ENCODE measurements around the gene GDPD5. TPM values are rescaled to one million over a fixed set of nuclear protein-coding genes. Genes with fewer than 3 reads are reported as not detected.
A peak's percentile ranks its signal among the peaks of the same experiment; 100 is the strongest.

The GDPD5 gene
- total and polyA plus RNA-seq, 9 of the 15 experiments (the other 6 are each of a cell fraction or from before 2014, with no cell fraction given), result 0.32 to 27.3 (median 8.0) TPM

DNA sequence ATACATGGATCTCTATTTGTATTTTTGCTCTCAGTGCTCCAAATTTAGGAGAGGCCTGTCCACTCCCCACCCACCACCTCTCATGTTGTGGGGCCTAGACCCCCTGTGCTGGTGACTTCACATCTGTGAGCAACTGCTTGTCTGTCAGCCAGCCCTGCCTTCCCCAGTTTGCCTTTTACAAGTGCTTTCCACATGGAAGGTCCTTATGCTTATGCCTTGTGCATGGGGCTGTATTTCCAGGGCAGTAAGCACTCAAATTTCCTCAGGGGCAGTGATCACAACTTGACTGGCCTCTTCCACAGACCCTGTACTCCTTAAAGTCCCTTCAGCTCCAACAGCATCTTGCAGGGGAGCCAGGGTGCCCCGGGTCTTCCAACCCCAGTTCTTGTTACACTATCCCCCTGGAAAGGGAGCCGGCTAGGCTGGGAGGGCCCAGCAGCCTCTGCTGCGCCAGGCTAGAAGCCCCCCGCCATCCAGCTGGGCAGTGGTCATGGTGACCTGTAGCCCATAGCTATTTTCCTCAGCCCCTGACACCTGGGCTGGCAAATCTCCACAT is 29.9 kb downstream of the GDPD5 start:
- DNase-seq (ENCODE audit: extremely low read depth in 1 of 4, low spot score in 3 of 4) (no peak), FAIRE-seq (no peak), ATAC-seq (no peak)
- Histone ChIP-seq H3K79me2 (ENCODE audit: control insufficient read depth, insufficient read depth, low read length) (no peaks in the 10 kb centered on the region), H3K9ac (ENCODE audit: insufficient read depth in 1 of 2, low read depth in 2 of 2, low read length in 2 of 2) (peak overlapping the region in 1 of 2 experiments; percentile 45; a peak in 2 of 4 replicates), H2AFZ (ENCODE audit: low read depth, low read length) (no peak overlapping the region), H3K27me3 (ENCODE audit: control insufficient read depth in 2 of 2, insufficient read depth in 2 of 2, low read length in 2 of 2) (no peaks in the 10 kb centered on the region), H4K20me1 (replicated peaks; ENCODE audit: control insufficient read depth, insufficient read depth, low read length) (no peaks in the 10 kb centered on the region; the same call in 1 of the 2 replicates), H3K9me3 (replicated peaks; ENCODE audit: control insufficient read depth, insufficient read depth, low read depth, low read length) (no peaks in the 10 kb centered on the region), H3K4me1 (replicated peaks in 1 of 2; ENCODE audit: control insufficient read depth in 2 of 2, insufficient read depth in 2 of 2, low read length in 2 of 2) (peaks cover 12 to 19% of the 10 kb centered on the region in 2 experiments), H3K27ac (ENCODE audit: extremely low read depth, low read depth, low read length) (no peak overlapping the region), H3K36me3 (ENCODE audit: control insufficient read depth, insufficient read depth, low read length) (no peaks in the 10 kb centered on the region), H3K4me3 (no peak overlapping the region), H3K4me2 (ENCODE audit: insufficient read depth, low read length) (no peak overlapping the region), H3K9me1 (ENCODE audit: control insufficient read depth, insufficient read depth, low read length) (no peaks in the 10 kb centered on the region)
- TF ChIP-seq TCFL5 (CRISPR knock-in tag; conservative IDR thresholded peaks at IDR 0.05), result no peak
- TF ChIP-seq ZNF696 (CRISPR knock-in tag; conservative IDR thresholded peaks at IDR 0.05), result no peak
- in situ Hi-C loops (cut with MboI) (no loop called here), intact Hi-C loops (cut with micrococcal nuclease) (loop anchor here (1.0 kb wide), 1 partner anchor 36 kb away; no protein-coding TSS in a partner anchor)
- POLR2A ChIA-PET, result interaction anchor here (0.6 kb wide), 2 partner anchors 10 to 100 kb away, joined by 3 read pairs; no protein-coding TSS in a partner anchor
- CTCF ChIA-PET (ENCODE audit: low intra/inter-chr PET ratio), result interaction anchor here (1.9 kb wide), 1 partner anchor 36 kb away, joined by 6 read pairs; no protein-coding TSS in a partner anchor
- BruUV-seq (replicated peaks), result no TSS peak
- 83% methylated on average over 4 of the region's 4 CpGs for WGBS (ENCODE audit: insufficient coverage, low coverage, missing lambda C conversion rate)

DNA sequence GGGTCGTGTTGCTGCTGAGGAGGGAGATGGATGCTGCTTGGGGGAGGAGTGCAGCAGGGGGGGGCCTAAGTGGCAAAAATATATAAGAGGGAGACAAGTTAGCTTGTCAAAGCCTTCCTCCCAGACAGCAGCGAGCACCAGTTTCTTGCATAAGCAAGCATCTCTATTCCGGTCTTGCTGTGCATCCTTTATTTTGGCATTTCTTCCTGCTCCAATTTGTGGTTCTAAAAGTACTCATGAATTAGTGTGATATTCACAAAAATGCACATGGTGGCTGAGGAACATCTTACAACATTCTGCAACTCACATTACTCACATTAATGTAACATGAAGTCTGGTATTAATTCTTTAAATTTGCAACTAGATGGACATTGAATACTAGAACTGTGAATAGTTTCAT is 32.1 kb downstream of the GDPD5 start:
- no peaks in the 10 kb centered on the region for H3K27me3 ChIP-seq (ENCODE audit: control insufficient read depth in 2 of 2, insufficient read depth in 2 of 2, low read length in 2 of 2)
- BruUV-seq (replicated peaks), result no TSS peak
- H3K9ac ChIP-seq (ENCODE audit: insufficient read depth in 1 of 2, low read depth in 2 of 2, low read length in 2 of 2), result no peak overlapping the region
- DNase-seq (ENCODE audit: extremely low read depth in 1 of 4, low spot score in 3 of 4), result no peak
- H3K4me1 ChIP-seq (replicated peaks in 1 of 2; ENCODE audit: control insufficient read depth in 2 of 2, insufficient read depth in 2 of 2, low read length in 2 of 2), result peaks cover 8 to 15% of the 10 kb centered on the region in 2 experiments; a peak in 4 of 5 replicates
- ATAC-seq, result no peak
- no peaks in the 10 kb centered on the region for H3K9me3 ChIP-seq (replicated peaks; ENCODE audit: control insufficient read depth, insufficient read depth, low read depth, low read length)
- intact Hi-C loops (cut with micrococcal nuclease), result no loop called here
- H4K20me1 ChIP-seq (replicated peaks; ENCODE audit: control insufficient read depth, insufficient read depth, low read length), result no peaks in the 10 kb centered on the region
- no peak for FAIRE-seq
- WGBS (ENCODE audit: insufficient coverage, low coverage, missing lambda C conversion rate), result 37% methylated on average over 3 of the region's 3 CpGs
- no peak overlapping the region for H2AFZ ChIP-seq (ENCODE audit: low read depth, low read length)
- CTCF ChIA-PET (ENCODE audit: low intra/inter-chr PET ratio), result interaction anchor here (0.7 kb wide), 1 partner anchor 39 kb away, joined by 3 read pairs; no protein-coding TSS in a partner anchor
- H3K79me2 ChIP-seq (ENCODE audit: control insufficient read depth, insufficient read depth, low read length), result no peaks in the 10 kb centered on the region
- no peaks in the 10 kb centered on the region for H3K9me1 ChIP-seq (ENCODE audit: control insufficient read depth, insufficient read depth, low read length)
- H3K4me2 ChIP-seq (ENCODE audit: insufficient read depth, low read length), result no peak overlapping the region
- H3K36me3 ChIP-seq (ENCODE audit: control insufficient read depth, insufficient read depth, low read length), result no peaks in the 10 kb centered on the region
- POLR2A ChIA-PET, result interaction anchor here (0.9 kb wide), 1 partner anchor 18 kb away, joined by 3 read pairs; no protein-coding TSS in a partner anchor
- H3K4me3 ChIP-seq, result no peak overlapping the region
- in situ Hi-C loops (cut with MboI), result no loop called here
- no peak overlapping the region for H3K27ac ChIP-seq (ENCODE audit: extremely low read depth, low read depth, low read length)
- TF ChIP-seq CHD2 (IDR thresholded peaks at IDR 0.05; ENCODE audit: low read depth, low read length) (no peak), KLF16 (IDR thresholded peaks at IDR 0.05) (no peak), GABPB2 (CRISPR knock-in tag; conservative IDR thresholded peaks at IDR 0.05) (no peak), ZNF232 (CRISPR knock-in tag; IDR thresholded peaks at IDR 0.05) (no peak), MAFG (tag; conservative IDR thresholded peaks at IDR 0.05) (no peak)
